HepG2 (cell line): Measurements from ENCODE around the gene ALG11. TPM values are rescaled to one million over a fixed set of nuclear protein-coding genes. Genes with fewer than 3 reads are reported as not detected.

Experiments
- ARNT2 ChIP-seq: sonication (generic); formaldehyde crosslinking; IDR thresholded peaks from 2 replicates; pipeline ENCODE4 v1.8.0; 2022; ENCODE audit warnings: mild to moderate bottlenecking, low read depth, missing genetic modification reagents, moderate library complexity
- KLF11 ChIP-seq: IDR thresholded peaks from 2 replicates; pipeline ENCODE4 v1.6.1; 2016; ENCODE audit warnings: missing compliant biosample characterization
- MEF2D ChIP-seq: sonication (generic); formaldehyde crosslinking; IDR thresholded peaks from 2 replicates; pipeline ENCODE4 v1.5.1; 2020; ENCODE audit warnings: mild to moderate bottlenecking, missing genetic modification reagents
- MZF1 ChIP-seq: sonication (generic); formaldehyde crosslinking; IDR thresholded peaks from 2 replicates; pipeline ENCODE4 v1.8.1; 2023; ENCODE audit warnings: mild to moderate bottlenecking, missing genetic modification reagents, borderline replicate concordance
- NRL ChIP-seq: sonication (generic); formaldehyde crosslinking; IDR thresholded peaks from 2 replicates; pipeline ENCODE4 v1.5.0; 2020; ENCODE audit warnings: missing genetic modification reagents, mild to moderate bottlenecking, moderate library complexity, borderline replicate concordance
- POLR2AphosphoS5 ChIP-seq: IDR thresholded peaks from 2 replicates; pipeline ENCODE4 v1.6.1; 2012; ENCODE audit warnings: low read depth, low read length
- RAD51 ChIP-seq: fragments of 450-650 bp; IDR thresholded peaks from 2 replicates; pipeline ENCODE4 v1.6.1; 2016; ENCODE audit warnings: borderline replicate concordance
- RBFOX2 ChIP-seq: fragments of 200-400 bp; formaldehyde crosslinking; IDR thresholded peaks from 2 replicates; pipeline ENCODE4 v1.6.1; 2017; ENCODE audit warnings: low read depth, mild to moderate bottlenecking, low read length
- RBM22 ChIP-seq: fragments of 200-400 bp; formaldehyde crosslinking; optimal IDR thresholded peaks from 2 replicates; pipeline ENCODE3; 2017; ENCODE audit warnings: mild to moderate bottlenecking, low read length, moderate library complexity
- RXRB ChIP-seq: IDR thresholded peaks from 2 replicates; pipeline ENCODE4 v1.6.1; 2016; ENCODE audit warnings: borderline replicate concordance, missing genetic modification reagents, missing compliant biosample characterization
- ZBTB20 ChIP-seq: sonication (generic); formaldehyde crosslinking; IDR thresholded peaks from 2 replicates; pipeline ENCODE4 v1.8.1; 2023; ENCODE audit warnings: missing genetic modification reagents, low read depth, mild to moderate bottlenecking, borderline replicate concordance
- ZBTB7B ChIP-seq: sonication (generic); formaldehyde crosslinking; IDR thresholded peaks from 2 replicates; pipeline ENCODE4 v1.4.0; 2020; ENCODE audit warnings: missing genetic modification reagents
- ZNF138 ChIP-seq: sonication (generic); formaldehyde crosslinking; IDR thresholded peaks from 2 replicates; pipeline ENCODE4 v1.5.0; 2020; ENCODE audit warnings: mild to moderate bottlenecking, low read depth, missing genetic modification reagents
- ZNF232 ChIP-seq: sonication (generic); formaldehyde crosslinking; IDR thresholded peaks from 2 replicates; pipeline ENCODE4 v1.4.0; 2020; ENCODE audit warnings: missing genetic modification reagents, borderline replicate concordance
- ZNF414 ChIP-seq: sonication (generic); formaldehyde crosslinking; IDR thresholded peaks from 2 replicates; pipeline ENCODE4 v1.5.0; 2020; ENCODE audit warnings: missing genetic modification reagents
- ZNF484 ChIP-seq: sonication (generic); formaldehyde crosslinking; IDR thresholded peaks from 2 replicates; pipeline ENCODE4 v1.5.1; 2020; ENCODE audit warnings: mild to moderate bottlenecking, low read depth, missing genetic modification reagents, borderline replicate concordance
- ZNF616 ChIP-seq: sonication (generic); formaldehyde crosslinking; IDR thresholded peaks from 2 replicates; pipeline ENCODE4 v1.5.0; 2020; ENCODE audit warnings: low read depth, mild to moderate bottlenecking, missing genetic modification reagents
- ZNF777 ChIP-seq: sonication (generic); formaldehyde crosslinking; IDR thresholded peaks from 2 replicates; pipeline ENCODE4 v1.4.0; 2020; ENCODE audit warnings: missing genetic modification reagents
- polyA plus RNA-seq, 8 experiments: library from polyadenylated mRNA; depleted of rRNA in 3 of 8; stranded (reverse) in 7 of 8; unstranded in 1 of 8; fragments of >200 nt; fragmentation: Illumina TruSeq in 4 of 8; extraction: Trizol in 4 of 8; gene quantifications; 2 replicates each; pipeline versions ENCODE4 v1.2.1 to v1.2.3, GENCODE V29; 2011 to 2016; ENCODE audit warnings: low read depth in 4 of 8, missing spikeins in 1 of 8, mixed read lengths in 1 of 8; ENCODE audit not compliant: insufficient read depth in 1 of 8
- total RNA-seq, 5 experiments: library from RNA; depleted of rRNA; stranded (reverse); fragments of >200 nt; fragmentation: Illumina TruSeq; extraction: Trizol; gene quantifications; 2 replicates each; pipeline ENCODE4 v1.2.3, GENCODE V29; 2016; ENCODE audit warnings: low read depth in 1 of 5
- TF ChIP-seq, protein P1 (sequence below): sonication (generic); formaldehyde crosslinking; IDR thresholded peaks from 2 replicates; pipeline ENCODE4 v1.4.0; 2020; ENCODE audit warnings: missing genetic modification reagents, mild to moderate bottlenecking, borderline replicate concordance
- TF ChIP-seq, protein P2 (sequence below): sonication (generic); formaldehyde crosslinking; IDR thresholded peaks from 2 replicates; pipeline ENCODE4 v1.9.0; 2021; ENCODE audit warnings: mild to moderate bottlenecking, missing genetic modification reagents

ALG11 gene
- total and polyA plus RNA-seq, 2 of the 13 experiments (the other 11 are each of a cell fraction or from before 2014, with no cell fraction given) = 14.7 to 27.9 TPM

DNA sequence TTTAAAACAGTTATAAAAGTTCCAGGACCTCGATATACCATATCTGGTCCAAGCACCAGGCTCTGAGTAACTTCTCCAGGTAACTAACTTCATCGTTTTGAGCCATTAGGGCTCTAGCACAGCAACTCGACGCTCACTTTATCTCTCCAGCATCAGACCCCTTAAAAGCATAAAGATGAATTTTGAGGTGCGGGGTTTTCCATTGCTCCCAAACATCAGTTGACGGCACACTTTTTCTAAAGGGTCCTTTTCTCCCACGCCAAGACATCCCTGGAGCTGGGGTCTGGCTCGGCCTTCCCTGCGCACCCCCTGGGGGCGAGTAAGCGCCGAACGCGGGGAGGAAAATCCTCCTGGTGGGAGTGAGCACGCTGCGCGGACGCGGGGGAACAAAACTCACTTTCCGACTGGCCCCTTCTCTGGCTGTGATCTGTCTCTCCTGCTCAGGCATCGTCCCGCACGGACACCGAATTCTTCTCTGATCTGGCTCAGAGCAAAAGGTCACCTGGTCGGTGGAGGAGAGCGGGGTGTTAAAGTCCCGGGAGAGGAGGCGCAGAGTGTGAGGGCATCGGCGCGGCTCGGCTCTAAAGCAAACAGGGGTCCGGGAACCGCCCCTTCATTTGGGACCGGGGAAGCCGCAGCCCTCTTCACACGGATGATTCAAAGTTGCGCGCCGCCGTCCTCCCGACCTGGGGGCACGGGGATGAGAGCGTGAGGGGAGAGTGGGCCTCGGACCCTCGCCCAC, 1.1 kb upstream of the ALG11 start, which contains the start of gene ATP7B (continued):
- TF ChIP-seq, protein P1, sequence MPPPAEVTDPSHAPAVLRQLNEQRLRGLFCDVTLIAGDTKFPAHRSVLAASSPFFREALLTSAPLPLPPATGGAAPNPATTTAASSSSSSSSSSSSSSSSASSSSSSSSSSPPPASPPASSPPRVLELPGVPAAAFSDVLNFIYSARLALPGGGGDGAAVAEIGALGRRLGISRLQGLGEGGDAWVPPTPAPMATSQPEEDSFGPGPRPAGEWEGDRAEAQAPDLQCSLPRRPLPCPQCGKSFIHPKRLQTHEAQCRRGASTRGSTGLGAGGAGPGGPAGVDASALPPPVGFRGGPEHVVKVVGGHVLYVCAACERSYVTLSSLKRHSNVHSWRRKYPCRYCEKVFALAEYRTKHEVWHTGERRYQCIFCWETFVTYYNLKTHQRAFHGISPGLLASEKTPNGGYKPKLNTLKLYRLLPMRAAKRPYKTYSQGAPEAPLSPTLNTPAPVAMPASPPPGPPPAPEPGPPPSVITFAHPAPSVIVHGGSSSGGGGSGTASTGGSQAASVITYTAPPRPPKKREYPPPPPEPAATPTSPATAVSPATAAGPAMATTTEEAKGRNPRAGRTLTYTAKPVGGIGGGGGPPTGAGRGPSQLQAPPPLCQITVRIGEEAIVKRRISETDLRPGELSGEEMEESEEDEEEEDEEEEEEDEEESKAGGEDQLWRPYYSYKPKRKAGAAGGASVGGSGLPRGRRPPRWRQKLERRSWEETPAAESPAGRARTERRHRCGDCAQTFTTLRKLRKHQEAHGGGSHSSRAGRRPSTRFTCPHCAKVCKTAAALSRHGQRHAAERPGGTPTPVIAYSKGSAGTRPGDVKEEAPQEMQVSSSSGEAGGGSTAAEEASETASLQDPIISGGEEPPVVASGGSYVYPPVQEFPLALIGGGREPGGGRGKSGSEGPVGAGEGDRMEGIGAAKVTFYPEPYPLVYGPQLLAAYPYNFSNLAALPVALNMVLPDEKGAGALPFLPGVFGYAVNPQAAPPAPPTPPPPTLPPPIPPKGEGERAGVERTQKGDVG (CRISPR knock-in tag) = no peak
- TF ChIP-seq ZNF414 (CRISPR knock-in tag) (no peak), ZNF232 (CRISPR knock-in tag) (0 out of 2 replicates have a peak, but pooled peaks have one; percentile 54), ZNF484 (CRISPR knock-in tag) (no peak), ZNF777 (CRISPR knock-in tag) (no peak), MEF2D (CRISPR knock-in tag) (no peak), ZBTB7B (CRISPR knock-in tag) (no peak), ZNF616 (CRISPR knock-in tag) (no peak), RAD51 (no peak), RXRB (CRISPR knock-in tag) (no peak), RBM22 (no peak), RBFOX2 (no peak), MZF1 (CRISPR knock-in tag) (no peak), ZBTB20 (CRISPR knock-in tag) (no peak), ARNT2 (CRISPR knock-in tag) (no peak), POLR2AphosphoS5 (no peak), NRL (CRISPR knock-in tag) (no peak), ZNF138 (CRISPR knock-in tag) (no peak), KLF11 (CRISPR knock-in tag) (no peak)
- TF ChIP-seq, protein P2, sequence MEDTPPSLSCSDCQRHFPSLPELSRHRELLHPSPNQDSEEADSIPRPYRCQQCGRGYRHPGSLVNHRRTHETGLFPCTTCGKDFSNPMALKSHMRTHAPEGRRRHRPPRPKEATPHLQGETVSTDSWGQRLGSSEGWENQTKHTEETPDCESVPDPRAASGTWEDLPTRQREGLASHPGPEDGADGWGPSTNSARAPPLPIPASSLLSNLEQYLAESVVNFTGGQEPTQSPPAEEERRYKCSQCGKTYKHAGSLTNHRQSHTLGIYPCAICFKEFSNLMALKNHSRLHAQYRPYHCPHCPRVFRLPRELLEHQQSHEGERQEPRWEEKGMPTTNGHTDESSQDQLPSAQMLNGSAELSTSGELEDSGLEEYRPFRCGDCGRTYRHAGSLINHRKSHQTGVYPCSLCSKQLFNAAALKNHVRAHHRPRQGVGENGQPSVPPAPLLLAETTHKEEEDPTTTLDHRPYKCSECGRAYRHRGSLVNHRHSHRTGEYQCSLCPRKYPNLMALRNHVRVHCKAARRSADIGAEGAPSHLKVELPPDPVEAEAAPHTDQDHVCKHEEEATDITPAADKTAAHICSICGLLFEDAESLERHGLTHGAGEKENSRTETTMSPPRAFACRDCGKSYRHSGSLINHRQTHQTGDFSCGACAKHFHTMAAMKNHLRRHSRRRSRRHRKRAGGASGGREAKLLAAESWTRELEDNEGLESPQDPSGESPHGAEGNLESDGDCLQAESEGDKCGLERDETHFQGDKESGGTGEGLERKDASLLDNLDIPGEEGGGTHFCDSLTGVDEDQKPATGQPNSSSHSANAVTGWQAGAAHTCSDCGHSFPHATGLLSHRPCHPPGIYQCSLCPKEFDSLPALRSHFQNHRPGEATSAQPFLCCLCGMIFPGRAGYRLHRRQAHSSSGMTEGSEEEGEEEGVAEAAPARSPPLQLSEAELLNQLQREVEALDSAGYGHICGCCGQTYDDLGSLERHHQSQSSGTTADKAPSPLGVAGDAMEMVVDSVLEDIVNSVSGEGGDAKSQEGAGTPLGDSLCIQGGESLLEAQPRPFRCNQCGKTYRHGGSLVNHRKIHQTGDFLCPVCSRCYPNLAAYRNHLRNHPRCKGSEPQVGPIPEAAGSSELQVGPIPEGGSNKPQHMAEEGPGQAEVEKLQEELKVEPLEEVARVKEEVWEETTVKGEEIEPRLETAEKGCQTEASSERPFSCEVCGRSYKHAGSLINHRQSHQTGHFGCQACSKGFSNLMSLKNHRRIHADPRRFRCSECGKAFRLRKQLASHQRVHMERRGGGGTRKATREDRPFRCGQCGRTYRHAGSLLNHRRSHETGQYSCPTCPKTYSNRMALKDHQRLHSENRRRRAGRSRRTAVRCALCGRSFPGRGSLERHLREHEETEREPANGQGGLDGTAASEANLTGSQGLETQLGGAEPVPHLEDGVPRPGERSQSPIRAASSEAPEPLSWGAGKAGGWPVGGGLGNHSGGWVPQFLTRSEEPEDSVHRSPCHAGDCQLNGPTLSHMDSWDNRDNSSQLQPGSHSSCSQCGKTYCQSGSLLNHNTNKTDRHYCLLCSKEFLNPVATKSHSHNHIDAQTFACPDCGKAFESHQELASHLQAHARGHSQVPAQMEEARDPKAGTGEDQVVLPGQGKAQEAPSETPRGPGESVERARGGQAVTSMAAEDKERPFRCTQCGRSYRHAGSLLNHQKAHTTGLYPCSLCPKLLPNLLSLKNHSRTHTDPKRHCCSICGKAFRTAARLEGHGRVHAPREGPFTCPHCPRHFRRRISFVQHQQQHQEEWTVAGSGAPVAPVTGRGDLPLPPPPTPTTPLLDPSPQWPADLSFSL (CRISPR knock-in tag) = no peak
